ENCODE results near the gene GPR39.

The GPR39 gene

DNA sequence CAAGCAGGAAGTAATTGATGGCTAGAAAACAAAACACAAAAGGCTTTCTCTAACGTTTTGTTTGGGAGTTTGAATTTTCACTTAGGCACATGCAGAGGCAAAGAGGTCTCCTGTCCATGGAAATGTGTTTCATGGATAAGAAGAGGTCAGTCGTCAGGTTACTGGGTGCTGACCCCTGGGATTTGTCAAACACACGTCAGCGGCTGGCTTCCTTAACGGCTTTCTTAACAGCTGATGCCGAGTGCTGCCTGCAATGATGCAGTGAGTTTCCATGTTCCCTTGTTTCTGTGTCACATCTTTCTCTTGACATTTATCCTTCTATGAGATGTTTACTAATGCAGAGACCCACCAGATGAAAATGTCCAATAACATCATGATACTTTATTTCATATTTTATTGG is 31.7 kb downstream of the GPR39 start:
- DNase-seq = no peak

DNA sequence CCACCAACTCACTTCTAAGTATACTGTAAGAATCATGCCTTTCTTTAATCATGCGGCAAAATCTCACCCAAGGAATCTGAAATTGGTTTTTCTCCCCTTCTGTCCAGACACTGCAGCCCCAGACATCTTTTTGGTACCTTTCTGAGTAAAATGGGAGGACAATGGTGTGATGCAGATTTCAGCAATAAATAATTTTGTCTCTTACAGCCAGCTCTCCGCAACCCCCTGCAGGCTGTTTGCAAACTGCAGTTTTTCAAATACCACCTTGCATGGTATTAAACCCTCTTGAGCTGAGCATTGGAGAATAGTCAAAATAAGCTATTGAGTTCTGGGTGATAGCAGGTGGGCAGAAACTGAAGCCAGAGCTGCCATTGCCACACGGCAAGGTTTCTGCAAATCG is 32.2 kb downstream of the GPR39 start:
- DNase-seq = no peak

DNA sequence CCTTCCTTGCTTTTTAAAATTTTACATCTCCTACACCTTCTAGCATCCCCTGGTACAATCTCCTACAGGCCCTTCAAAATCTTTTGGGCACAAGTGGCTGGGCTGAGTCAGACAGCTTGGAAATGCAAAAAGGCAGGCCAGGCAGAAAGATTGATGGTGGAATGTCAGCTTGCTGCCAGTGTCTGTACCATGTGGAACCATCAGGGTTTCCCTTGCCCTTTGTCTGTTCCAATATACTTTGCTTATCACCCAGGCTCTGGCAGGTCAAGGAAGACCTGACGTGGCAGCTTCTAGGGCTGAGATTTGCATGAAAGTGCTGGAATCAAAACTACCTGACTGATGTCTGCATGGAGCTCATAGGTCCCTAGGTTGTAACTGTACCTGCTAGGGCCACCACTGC is 33.3 kb downstream of the GPR39 start:
- no peak for DNase-seq

DNA sequence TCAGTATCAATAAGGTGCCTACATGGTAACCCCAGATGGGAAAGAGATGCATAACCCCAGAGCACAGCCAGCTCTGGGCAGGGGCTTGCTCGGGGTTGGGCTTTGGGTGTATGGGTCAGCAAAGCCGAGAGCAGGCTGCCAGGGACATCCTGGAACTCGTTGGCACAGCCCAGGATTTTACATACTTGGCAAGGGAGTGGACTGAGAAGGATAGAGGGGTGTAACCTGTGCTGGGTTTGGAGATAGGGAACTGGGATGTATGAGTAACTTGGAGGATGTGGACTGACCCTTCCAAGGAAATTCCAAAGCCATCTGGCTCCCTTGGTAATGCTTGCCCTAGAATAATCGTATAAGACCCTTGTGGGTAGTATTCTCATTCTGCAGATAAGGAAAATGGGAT is 44.2 kb downstream of the GPR39 start:
- DNase-seq = no peak

DNA sequence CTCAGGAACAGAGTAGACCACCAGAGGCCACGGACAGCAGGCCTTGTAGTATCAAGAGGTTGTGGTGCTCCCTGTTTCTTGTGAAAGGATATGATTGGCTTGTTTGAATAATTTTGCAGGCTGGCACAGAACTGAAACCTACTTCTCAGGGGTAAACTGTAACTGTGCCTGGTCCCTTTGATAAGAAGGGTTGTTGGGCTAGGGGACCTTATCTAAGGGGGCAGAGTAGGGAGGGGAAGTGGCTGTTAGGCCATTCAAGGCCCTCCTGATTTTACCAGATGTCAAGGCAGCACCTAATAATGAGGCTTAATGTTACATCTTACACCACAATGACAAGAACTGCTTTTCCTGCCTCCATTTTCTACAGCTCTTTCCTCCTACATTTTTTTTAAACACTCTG is 45.6 kb downstream of the GPR39 start:
- DNase-seq = no peak

DNA sequence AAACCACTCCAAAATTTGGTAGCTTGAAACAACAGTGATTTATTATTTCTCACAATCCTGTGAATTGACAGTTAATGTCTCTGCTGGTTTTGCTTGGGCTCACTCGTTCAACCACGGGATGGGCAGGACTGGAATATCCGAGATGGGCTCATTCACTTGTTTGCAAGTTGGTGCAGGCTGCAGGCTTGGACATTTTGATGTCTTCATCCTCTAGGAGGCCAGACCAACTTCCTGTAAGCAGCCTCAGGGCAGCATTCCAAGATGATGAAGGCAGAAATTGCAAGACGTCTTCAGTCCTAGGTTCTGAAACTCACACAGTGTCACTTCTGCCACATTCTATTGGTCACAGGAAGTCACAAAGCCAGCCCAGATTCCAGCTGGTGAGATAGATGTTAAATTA is 47.1 kb downstream of the GPR39 start:
- DNase-seq = no peak

DNA sequence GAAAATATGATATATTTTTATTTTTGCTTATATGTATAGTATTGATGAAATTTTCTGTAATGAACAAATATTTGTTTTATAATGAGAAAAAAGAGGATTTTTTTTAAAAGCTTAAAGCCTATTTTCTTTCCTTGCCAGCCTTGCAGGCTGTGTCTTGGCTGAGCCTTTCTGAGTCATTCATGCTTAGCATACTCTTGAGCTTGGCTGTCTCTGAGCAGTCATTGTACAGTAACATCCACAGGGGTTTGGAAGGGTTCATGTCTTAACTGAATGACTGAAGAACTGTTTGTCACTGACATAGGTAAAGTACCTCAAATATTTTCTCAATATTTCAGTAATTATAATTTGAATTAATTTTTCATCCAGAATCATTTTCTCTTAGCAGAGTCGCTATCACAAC is 49.3 kb downstream of the GPR39 start:
- DNase-seq = no peak

DNA sequence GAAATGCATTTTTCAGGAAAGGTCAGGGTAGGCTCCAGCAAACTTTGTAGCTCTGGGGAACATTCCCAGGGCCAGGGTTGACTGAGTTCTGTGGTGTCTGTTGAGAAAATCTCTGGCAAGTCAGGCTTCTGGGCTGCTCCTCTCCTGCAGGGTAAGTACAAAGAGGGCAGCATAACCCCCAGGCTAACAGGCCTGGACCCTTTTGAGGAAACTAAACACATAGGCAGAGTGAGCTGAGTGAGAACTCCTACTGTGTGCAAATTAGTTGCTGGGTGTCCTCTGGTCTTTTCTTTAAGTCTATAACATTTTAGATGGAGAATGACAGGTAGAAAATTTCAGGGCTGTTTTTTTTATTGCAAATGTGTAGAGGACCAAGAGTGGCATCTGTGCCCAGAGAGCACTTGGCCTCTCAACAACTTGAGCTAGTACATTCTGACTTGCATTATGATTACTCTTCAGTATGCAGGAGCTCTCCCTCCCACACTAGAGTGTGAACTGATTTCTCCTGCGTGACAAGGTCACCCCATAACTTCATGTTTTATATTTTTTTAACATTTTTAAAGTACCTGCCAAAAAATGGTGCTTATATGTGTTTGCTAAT is 49.9 kb downstream of the GPR39 start:
- no peak for DNase-seq

DNA sequence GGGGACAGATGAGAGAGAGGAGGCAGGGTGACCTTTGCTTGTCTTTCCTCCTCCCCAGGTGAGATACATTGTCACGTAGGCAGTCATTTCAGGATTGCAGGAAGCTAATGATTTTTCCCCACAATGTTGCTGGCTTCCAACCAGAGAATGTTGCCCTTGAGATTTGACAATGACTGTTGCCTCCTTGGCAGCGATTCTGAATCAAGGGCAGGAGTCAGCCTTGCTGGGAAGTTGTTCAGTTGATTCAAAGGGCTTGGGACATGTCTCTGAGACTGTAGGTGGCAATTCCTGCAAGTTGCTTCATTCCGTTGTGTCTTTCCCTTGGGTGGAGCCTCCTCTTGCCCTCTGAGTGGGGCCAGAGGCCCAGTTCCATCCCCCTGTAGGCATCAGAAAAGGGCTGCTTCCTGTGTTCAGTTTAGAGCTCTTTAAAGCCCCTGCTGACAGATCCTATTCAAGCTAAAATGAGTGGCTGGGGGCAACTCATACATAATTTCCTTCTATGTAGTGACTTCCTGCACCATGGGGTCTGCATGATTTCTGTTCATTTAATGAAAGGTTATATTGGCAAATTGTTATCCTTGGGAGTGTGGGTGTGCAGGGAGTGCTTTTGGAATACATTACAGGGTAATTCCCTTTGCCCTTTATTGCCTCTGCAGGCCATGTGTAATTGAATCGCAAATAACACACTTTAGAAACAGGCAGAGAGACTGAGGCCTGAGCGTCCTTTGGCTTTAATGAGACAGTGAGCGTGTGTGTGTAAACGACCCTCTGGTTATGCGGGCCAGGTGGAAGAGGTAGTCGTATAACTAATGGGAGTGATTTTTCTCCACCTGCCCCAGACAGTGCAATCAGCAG is 52.4 kb downstream of the GPR39 start:
- DNase-seq = no peak

DNA sequence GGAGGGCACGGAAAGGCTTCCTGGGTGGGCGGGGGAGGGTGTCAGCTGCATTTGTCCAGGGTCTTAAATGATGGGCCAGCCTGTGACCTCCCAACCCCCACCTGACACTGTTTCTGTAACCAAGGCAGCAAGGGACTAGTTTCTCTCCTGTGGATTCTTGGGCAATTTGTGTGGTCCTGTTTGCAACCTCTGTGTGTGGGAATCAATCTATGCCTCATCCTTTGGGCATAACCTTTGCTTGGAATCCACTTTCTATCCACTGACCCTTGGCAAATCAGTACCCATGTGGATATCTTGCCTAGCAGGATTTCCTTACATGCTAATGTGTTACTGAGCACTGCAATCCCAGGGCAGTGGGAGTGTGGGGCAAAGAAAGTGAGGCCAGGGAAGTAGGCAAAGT is 54.1 kb downstream of the GPR39 start:
- DNase-seq = no peak

DNA sequence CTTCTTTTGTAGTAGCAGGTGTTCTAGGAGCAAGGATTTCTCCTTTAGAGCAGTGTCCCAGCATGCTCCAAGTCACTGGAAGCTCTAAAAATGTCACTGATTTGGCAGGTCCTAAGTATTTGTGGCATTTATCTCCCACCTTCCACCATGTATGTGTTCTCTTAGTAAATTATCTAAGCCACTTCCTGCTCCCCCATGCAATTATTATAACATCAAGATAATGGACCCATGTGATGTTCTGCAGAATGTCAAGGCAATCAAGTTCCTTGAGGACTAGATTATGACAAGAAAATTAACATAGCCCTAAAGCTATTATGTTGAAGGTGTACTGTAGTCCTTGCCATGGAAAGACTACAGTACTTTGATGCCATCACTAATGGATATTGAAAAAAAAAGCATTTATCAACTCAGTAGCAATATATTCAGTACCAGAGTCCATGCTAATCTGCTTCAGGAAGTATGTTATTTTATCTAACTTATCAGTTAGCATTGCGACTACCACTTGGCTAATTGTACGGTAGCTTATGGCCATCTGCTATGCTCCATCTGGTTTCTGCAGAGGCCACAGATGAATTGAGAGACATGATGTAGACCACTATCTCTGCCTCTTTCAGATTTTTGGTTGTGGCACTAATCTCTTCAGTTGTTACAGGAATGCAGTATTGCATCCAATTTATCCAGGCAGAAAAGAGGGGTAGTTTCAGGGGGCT is 56.7 kb downstream of the GPR39 start:
- DNase-seq = no peak

DNA sequence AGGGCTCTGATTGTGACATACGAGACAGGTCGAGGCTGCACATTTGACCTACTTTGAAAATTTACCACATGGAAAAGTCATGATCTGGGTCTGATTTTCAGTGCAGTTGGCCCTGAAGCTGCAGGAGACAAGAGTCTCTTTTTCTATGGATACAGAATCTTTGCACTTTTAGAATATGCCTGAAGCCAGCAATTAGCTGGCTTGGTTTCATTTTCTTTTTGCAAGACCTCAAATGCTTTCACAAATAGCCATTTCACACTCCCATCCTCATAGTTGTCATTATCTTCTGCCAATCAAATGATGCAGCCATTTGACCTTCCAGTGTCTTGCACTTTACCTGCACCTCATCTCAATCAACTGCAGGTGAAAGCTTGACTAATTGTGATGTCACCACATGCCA is 59.0 kb downstream of the GPR39 start:
- DNase-seq = no peak

DNA sequence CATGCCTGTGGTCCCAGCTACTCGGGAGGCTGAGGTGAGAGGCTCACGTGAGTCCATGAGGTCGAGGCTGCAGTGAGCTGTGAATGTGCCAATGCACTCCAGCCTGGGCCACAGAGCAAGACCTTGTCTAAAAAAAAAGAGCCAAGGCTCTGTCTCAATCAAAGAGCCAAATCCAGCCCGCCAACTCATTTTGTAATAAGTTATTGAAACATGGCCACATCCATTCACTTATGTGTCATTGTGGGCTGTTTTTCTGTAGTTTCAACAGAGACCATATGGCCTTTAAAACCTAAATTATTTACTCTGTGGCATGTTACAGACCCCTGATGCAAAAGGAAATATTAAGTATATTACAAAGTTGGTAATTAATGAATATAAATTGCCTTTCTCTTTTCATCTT is 60.8 kb downstream of the GPR39 start:
- DNase-seq = no peak

DNA sequence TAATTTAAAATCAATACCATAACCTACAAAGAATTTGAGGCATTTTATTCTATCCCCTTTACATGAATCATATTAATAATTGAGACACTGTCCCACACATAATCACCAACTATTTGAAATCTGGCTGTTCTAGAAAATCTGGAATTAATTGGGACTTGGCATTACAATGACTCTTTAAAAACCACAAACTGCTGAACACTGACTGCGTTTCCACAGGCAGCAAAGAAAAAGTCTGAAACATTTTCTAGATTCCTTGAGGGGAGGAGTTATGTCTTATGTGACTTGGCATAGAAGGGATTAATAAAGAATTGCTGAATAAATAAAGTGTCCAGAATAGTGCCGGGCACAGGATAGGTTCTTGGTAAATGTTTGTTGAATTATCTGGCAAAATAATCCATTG is 61.4 kb downstream of the GPR39 start:
- DNase-seq = no peak

DNA sequence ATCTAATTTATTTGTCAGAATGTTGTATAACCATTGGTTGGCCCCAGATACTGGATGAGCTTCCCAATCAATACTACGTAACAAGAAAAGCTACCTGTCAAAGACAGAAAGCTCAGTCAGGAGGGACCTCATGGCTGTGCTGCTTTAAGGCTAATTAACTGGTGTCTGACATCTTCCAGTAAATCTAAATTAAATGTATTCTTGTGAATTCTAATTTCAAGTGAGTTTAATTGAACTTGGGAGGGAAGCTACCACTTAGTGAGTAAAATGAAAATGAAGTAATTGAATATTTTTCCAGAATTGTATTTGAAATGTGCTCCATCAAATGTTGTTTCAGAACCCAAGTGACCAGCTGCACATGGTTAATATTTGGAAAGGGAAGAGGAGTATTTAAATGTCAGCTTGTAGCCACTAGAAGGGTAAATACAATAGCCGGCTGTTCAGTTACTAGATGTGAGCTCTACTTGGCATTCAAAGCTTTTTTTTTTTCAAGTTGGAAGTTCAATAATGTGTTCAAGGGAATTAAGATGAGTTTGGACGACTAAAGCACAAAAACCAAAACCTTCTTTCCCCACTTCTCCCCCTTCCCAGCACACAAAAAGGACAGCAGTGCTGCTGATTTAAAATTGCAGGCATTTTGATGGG is 62.0 kb downstream of the GPR39 start:
- DNase-seq = no peak

DNA sequence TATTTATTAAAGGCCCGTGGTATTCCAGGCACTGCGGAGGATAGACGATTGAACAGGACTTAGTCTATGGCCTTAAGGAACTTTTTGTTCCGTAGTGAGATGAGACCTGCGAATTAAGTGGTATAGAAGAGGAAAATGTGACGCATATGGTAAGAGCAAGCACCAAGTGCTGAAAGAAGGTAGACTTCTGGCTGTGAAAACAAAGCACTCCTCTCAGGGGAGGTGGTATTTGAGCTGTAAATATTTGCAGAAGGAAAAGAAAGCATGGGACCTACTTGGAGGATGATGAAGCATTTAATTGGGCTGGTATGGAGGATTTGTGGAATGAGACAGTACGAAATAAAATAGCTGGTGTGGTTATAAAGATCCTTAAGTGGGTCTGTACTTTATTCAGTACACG is 62.5 kb downstream of the GPR39 start:
- DNase-seq = no peak

DNA sequence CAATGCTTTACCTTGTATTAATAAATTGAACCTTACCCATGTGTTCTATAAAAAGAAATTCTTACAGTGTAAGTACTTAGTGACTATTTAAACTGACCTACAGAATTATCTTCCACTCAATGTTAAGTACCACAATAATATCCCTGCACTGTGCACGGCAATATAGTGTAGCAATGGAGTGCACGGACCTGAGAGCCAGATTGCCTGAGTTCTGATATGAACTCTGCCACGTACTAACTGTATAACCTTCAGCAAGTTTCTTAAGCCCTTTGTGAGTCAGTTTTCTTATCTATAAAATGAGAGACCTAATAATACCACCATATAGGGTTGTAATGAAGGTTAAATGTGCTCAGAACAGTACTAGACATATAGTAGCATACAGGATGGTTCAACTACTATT is 66.2 kb downstream of the GPR39 start:
- no peak for DNase-seq

DNA sequence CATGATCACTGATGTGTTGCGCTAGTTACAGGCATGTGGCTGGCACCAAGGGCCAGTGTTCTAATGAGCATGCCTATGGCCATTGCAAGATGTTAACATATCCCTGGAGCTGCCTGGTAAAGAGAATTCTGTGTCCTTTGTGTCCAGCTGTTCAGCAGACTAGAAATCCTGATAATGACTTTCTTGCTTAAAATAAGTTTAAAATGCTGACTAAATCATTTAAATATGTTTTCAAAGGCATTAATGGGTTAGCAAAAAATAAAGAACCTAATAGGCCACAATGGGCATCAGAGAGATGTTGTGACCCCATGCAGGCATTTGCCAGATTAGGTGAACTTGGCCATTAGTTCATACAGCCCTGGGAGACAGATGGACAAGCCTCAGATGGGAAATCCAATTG is 67.5 kb downstream of the GPR39 start:
- no peak for DNase-seq

DNA sequence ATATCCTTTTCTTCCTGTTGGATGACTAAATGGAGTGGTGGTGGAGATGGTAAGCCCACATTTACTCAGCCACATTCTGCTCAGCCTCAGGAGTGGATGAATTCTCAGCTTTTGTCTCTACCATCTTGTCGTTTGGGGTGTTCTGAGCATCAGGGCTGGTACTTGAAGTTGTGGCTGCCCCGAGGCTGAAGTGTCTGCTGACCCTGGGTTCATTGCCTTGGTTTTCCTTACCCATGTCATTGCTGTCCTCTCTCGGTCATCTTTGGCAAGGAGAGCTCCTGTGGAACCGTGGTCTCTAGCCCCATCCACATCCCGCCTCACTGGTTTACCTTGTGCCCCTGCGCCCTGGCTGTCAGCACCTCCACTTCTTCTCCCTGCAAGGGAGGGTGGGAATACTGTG is 71.9 kb downstream of the GPR39 start:
- no peak for DNase-seq

DNA sequence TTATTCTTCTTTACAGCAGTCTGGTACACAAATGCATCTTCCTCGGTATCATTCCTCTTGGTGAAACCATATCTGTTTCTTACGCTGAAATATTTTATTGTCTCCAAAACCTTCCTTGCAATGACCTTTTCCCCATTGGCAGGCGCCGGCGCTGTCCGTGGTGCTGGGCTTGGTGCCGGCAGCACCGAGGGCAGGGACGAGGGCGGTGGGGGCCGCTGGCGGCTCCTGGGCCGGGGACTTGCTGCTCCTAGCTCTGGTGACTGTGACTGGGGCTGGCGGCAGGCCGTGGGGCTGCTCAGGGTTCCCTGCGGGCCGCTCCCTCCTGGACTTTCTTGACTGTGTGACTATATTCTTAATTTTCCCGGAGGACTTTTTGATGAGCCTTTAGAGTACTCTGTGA is 72.5 kb downstream of the GPR39 start:
- DNase-seq = no peak

DNA sequence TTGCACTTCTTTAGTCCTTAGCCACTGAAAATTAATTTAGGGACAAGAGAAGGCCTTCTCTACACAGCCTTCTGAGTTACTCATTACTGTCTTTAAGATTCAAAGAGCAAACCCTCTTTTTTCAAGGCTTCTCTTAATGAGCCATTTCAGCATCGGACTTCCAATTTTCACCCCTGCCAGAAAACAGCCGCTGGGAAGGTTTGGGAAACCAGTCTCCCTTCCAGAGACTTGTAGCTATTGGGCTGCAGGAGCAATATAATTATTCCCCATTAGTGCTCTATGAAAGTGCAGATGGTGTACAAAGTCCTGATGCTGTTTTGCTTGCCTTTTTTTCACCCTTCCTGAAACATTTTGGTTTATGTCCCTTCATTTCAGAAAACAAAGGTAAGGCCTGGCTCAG is 79.3 kb downstream of the GPR39 start:
- no peak for DNase-seq

DNA sequence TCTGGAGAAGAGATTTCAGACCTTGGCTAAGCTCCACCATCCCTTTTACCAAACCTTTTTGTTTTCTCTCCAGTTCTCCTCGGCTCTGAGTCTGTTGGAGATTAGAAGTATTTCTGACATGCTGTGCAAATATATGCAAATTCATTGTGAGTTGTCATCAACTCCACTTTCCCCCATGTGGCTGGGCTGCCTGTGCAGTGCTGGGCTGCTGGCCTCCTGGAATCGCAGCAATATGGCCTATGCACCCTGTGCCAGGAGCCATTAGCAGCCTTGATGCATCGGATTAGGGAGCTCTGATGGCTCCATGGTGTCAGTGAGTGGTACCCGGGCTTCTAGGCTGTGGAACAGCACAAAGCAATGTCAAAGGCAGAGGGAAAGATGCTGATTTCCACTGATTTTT is 80.0 kb downstream of the GPR39 start:
- no peak for DNase-seq

DNA sequence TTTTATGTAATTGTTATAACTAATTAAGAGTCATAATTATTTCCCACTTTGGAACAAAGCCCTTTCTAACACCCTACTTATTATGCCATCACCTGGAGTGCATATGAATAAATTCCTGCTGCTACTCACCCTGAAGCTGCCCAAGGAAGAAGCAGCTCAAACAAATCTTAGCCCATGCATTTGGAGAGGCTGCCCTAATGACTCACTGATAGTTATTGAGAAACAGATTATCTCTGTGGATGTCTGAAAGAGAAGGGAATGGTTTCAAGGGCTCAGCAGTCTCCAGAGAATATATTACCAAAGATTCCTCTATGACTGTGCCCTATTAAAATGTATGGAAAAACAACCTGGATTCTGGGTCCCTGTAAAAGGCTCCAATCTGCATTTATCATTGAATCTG is 81.0 kb downstream of the GPR39 start:
- DNase-seq = no peak

DNA sequence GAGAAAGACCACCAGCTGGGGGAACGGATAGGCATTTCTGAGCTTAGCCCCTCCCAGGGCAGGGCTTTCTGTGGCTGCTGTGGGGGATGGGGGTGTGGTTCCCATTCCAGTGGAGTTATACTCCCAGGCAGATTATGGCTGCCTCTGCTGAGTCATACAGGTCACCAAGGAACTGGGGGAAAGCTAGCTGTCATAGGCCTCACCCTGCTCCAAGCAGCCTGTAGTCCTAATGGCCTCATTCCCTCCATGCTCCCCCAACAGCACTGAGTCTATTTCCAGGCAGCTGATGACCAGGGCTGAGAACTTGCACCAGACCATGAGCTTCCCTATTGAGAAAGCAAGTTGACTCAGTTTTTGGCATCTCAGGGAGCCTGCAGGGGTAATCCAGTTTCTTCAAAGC is 87.1 kb downstream of the GPR39 start:
- no peak for DNase-seq

All from SIG-M5 (cell line).